GM12892 (cell line): ENCODE measurements around the gene LRRC47.

Source experiments
- POLR2A ChIP-seq: IDR thresholded peaks from 2 replicates; pipeline ENCODE4 v1.6.1; 2011; ENCODE audit warnings: low read depth, low read length, control low read depth
- TAF1 ChIP-seq: IDR thresholded peaks from 2 replicates; pipeline ENCODE4 v1.6.1; 2011; ENCODE audit warnings: low read depth, mild to moderate bottlenecking, control low read depth, low read length, borderline replicate concordance

GRCh38 chr1:3772027-3772714 lies 24.1 kb downstream of the LRRC47 start:
- TF ChIP-seq TAF1 (no peak), POLR2A (no peak)
